ENCODE data around the gene POLR2C.

Gene POLR2C

GRCh38 chr16:57447186-57447962 is 15.1 kb upstream of the POLR2C start, which contains the start of the genes CIAPIN1 and COQ9:
Gene CIAPIN1 (minus strand): TSS chr16:57447385. CDS start chr16:57440928, 6,457 bp downstream.
Gene COQ9 (plus strand): TSS chr16:57447479. CDS start chr16:57447506, 27 bp downstream.
- DNase-seq (ENCODE audit: low read depth in 2 of 2): peak; percentile 88 to 90

GRCh38 chr16:57452021-57452420 is 10.5 kb upstream of the POLR2C start:
- DNase-seq (ENCODE audit: low read depth in 2 of 2): no peak

GRCh38 chr16:57462978-57463362 is 491 bp downstream of the POLR2C start:
- DNase-seq (ENCODE audit: low read depth in 2 of 2): no peak

GRCh38 chr16:57464523-57464922 is 2.0 kb downstream of the POLR2C start:
- DNase-seq (ENCODE audit: low read depth in 2 of 2): no peak

- DNase-seq (ENCODE audit: low read depth in 2 of 2): no peak
These were observed 5.9 kb downstream of the POLR2C start for GRCh38 chr16:57468346-57468745.

- no peak for DNase-seq (ENCODE audit: low read depth in 2 of 2)
These were observed 6.6 kb downstream of the POLR2C start for GRCh38 chr16:57469046-57469445.

GRCh38 chr16:57469917-57470470 is 7.5 kb downstream of the POLR2C start:
- no peak for DNase-seq (ENCODE audit: low read depth in 2 of 2)

- DNase-seq (ENCODE audit: low read depth in 2 of 2): no peak
These were observed 8.2 kb downstream of the POLR2C start for GRCh38 chr16:57470711-57471110.

GRCh38 chr16:57471209-57471608 is 8.7 kb downstream of the POLR2C start:
- no peak for DNase-seq (ENCODE audit: low read depth in 2 of 2)

GRCh38 chr16:57471852-57472664 is 9.6 kb downstream of the POLR2C start:
- no peak for DNase-seq (ENCODE audit: low read depth in 2 of 2)

GRCh38 chr16:57472665-57473060 is 10.2 kb downstream of the POLR2C start:
- no peak for DNase-seq (ENCODE audit: low read depth in 2 of 2)

GRCh38 chr16:57473176-57473840 is 10.8 kb downstream of the POLR2C start:
- DNase-seq (ENCODE audit: low read depth in 2 of 2): no peak

GRCh38 chr16:57473906-57474305 is 11.4 kb downstream of the POLR2C start:
- DNase-seq (ENCODE audit: low read depth in 2 of 2): no peak

GRCh38 chr16:57474671-57475661 is 12.5 kb downstream of the POLR2C start:
- DNase-seq (ENCODE audit: low read depth in 2 of 2): no peak

GRCh38 chr16:57475711-57476339 is 13.3 kb downstream of the POLR2C start:
- peak; percentile 72 to 76 for DNase-seq (ENCODE audit: low read depth in 2 of 2)

- DNase-seq (ENCODE audit: low read depth in 2 of 2): no peak
These were observed 14.3 kb downstream of the POLR2C start for GRCh38 chr16:57476546-57477410.

GRCh38 chr16:57477531-57478202 is 15.2 kb downstream of the POLR2C start:
- no peak for DNase-seq (ENCODE audit: low read depth in 2 of 2)

GRCh38 chr16:57478396-57479204 is 16.1 kb downstream of the POLR2C start:
- DNase-seq (ENCODE audit: low read depth in 2 of 2): no peak

Data from stimulated activated CD8-positive, alpha-beta memory T cell treated with anti-CD3 and anti-CD28 coated beads, Interleukin-15, amount 100 ng/mL, for 48 hours (primary cell).